Right lobe of liver (tissue), 6 donors: ENCODE results near the gene DHRS4L2. TPM values are rescaled to one million over a fixed set of nuclear protein-coding genes. Genes with fewer than 3 reads are reported as not detected.
"Not testable (repeated sequence)": the region's sequence is repeated elsewhere in the genome, so short reads cannot be mapped to it uniquely, and the experiment has no call there.

Experiments used
- ATAC-seq, 4 donors: fragments of 200-7000 bp; cut with Tn5 transposase; one replicate each; pipeline ENCODE4 v1.9.1; 2020; ENCODE audit warnings: mild to moderate bottlenecking in 4 of 4, moderate library complexity in 4 of 4
- DNase-seq, 3 donors: peaks; one replicate each; pipeline ENCODE4 v3.0.0-alpha.2; 2020
- H3K27ac ChIP-seq, 3 donors: fragments of 200-600 bp; one replicate each; pipeline ENCODE4 v1.8.0; 2022
- H3K27me3 ChIP-seq, 2 donors: fragments of 200-600 bp; one replicate each; pipeline ENCODE4 v1.8.0; 2022
- H3K36me3 ChIP-seq, 4 donors: fragments of 200-600 bp; sonication (generic) in 1 of 4; one replicate each; pipeline versions ENCODE4 v1.5.1 to v1.8.0; 2017 to 2022; ENCODE audit warnings: control low read depth in 1 of 4
- H3K4me1 ChIP-seq, 4 donors: fragments of 200-600 bp; sonication (generic) in 1 of 4; one replicate each; pipeline versions ENCODE4 v1.5.1 to v1.8.0; 2017 to 2022; ENCODE audit warnings: control low read depth in 1 of 4
- H3K4me3 ChIP-seq, 3 donors: fragments of 200-600 bp; one replicate each; pipeline ENCODE4 v1.8.0; 2022
- H3K9me3 ChIP-seq, 4 donors: fragments of 200-600 bp; sonication (generic) in 1 of 4; one replicate each; pipeline versions ENCODE4 v1.5.1 to v1.8.0; 2017 to 2022; ENCODE audit warnings: control low read depth in 1 of 4
- POLR2A ChIP-seq: fragments of 450-650 bp; IDR thresholded peaks from one replicate; pipeline ENCODE4 v1.6.1; 2017; ENCODE audit warnings: antibody characterized with exemption, mild to moderate bottlenecking
- WGBS: methylation state at CpG from one replicate; pipeline ENCODE4 v1.1.6; 2018; ENCODE audit warnings: low coverage, low lambda C conversion rate; ENCODE audit not compliant: insufficient coverage; ENCODE audit errors: missing lambda C conversion rate; 5-methylcytosine and 5-hydroxymethylcytosine counted together
- intact Hi-C, 2 donors: fragments of 100-400 bp; cut with DNase I; formaldehyde crosslinking; loops; one replicate each; pipeline versions ENCODE4 v1.11.2 to v1.14.1; 2022
- total RNA-seq, 6 experiments: library from RNA; depleted of rRNA in 2 of 6; stranded (reverse); fragments of >200 nt in 2 of 6; fragmentation: NEBNext Ultra II Directional in 3 of 6; extraction: Animal tissue kit (Norgen Biotek cat#: 25700) in 3 of 6; gene quantifications; one replicate each; pipeline versions ENCODE4 v1.1.0 to v1.2.4, GENCODE V29; 2016 to 2023
- TF ChIP-seq, protein P1 (sequence below), 4 donors: fragments of 200-600 bp in 3 of 4; fragments of 450-650 bp in 1 of 4; IDR thresholded peaks; one replicate each; pipeline versions ENCODE4 v1.5.1 to v1.8.0; 2016 to 2022; ENCODE audit warnings: antibody characterized with exemption in 4 of 4, mild to moderate bottlenecking in 2 of 4
- donor health status: DM: no; HTN: yes; CAD: no.
- donor health status: DM: no; HTN: no; CAD: no.
- donor health status: DM: no; HTN: no; CAD: no.
- donor health status: DM: no; HTN: yes; CAD: no.
- donor health status: DM: no; HTN: yes; CAD: no.

DHRS4L2 gene
- total RNA-seq, 6 experiments from 2014 or later, result 17.7 to 53.6 (median 32.3) TPM

GRCh38 chr14:24032727-24033418, 44.1 kb downstream of the DHRS4L2 start:
- peak overlapping the region in 2 of 3 donors; percentile 2 to 7 for H3K27ac ChIP-seq
- H3K4me3 ChIP-seq, result no peak overlapping the region
- no peaks in the 10 kb centered on the region for H3K36me3 ChIP-seq
- peak; percentile 47 to 64 (median 61) for ATAC-seq
- no peaks in the 10 kb centered on the region for H3K9me3 ChIP-seq
- peaks cover 0 to 26% (median 4%) of the 10 kb centered on the region in 4 donors for H3K4me1 ChIP-seq
- 20% methylated on average over 1 of the region's 2 CpGs for WGBS
- TF ChIP-seq POLR2A, result no peak
- TF ChIP-seq, protein P1, sequence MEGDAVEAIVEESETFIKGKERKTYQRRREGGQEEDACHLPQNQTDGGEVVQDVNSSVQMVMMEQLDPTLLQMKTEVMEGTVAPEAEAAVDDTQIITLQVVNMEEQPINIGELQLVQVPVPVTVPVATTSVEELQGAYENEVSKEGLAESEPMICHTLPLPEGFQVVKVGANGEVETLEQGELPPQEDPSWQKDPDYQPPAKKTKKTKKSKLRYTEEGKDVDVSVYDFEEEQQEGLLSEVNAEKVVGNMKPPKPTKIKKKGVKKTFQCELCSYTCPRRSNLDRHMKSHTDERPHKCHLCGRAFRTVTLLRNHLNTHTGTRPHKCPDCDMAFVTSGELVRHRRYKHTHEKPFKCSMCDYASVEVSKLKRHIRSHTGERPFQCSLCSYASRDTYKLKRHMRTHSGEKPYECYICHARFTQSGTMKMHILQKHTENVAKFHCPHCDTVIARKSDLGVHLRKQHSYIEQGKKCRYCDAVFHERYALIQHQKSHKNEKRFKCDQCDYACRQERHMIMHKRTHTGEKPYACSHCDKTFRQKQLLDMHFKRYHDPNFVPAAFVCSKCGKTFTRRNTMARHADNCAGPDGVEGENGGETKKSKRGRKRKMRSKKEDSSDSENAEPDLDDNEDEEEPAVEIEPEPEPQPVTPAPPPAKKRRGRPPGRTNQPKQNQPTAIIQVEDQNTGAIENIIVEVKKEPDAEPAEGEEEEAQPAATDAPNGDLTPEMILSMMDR (IDR thresholded peaks at IDR 0.05), result no peak
- H3K27me3 ChIP-seq, result no peaks in the 10 kb centered on the region
- DNase-seq, result peak in 1 of 3 donors; percentile 75
- intact Hi-C loops, result no loop called here

DNA sequence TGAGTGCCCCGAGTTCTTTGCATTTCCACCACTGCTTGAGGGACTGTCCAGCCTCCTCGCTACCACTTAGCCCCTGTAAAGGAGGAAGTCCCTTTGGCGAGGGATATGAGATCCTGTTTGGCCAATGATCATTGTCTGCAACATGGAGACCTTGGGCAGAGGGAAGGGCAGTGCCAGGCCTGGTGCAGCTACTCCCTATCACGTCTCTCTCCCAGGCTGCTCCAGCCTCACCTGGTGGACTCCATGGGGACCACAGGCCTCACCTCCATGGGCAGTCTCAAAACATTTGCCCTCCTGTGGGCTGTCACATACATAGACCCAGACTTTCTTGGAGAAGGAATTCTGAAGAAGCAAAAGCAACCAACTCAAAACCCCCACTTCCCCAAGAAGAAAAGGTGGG, 47.0 kb downstream of the DHRS4L2 start:
- H3K9me3 ChIP-seq, H3K36me3 ChIP-seq, DNase-seq, intact Hi-C loops, H3K27me3 ChIP-seq: not testable (repeated sequence)
- peak; percentile 3 to 18 (median 6) for ATAC-seq
- Histone ChIP-seq H3K4me3 (peak overlapping the region; percentile 59 to 73 (median 60)), H3K4me1 (peaks cover 0 to 26% (median 4%) of the 10 kb centered on the region in 4 donors), H3K27ac (peak overlapping the region; percentile 70 to 84 (median 83))
- no CpG with 5 or more reads among the region's 4 CpGs for WGBS

GRCh38 chr14:24036169-24036962, 47.6 kb downstream of the DHRS4L2 start:
- ATAC-seq (peak; percentile 91 to 97 (median 93)), DNase-seq (peak; percentile 84 to 92 (median 90))
- intact Hi-C loops, result no loop called here
- Histone ChIP-seq H3K4me3 (peak overlapping the region; percentile 59 to 73 (median 60)), H3K9me3 (no peaks in the 10 kb centered on the region), H3K4me1 (peaks cover 0 to 26% (median 4%) of the 10 kb centered on the region in 4 donors), H3K27me3 (no peaks in the 10 kb centered on the region), H3K27ac (peak overlapping the region; percentile 70 to 84 (median 83)), H3K36me3 (no peaks in the 10 kb centered on the region)
- 0% methylated on average over 12 of the region's 50 CpGs for WGBS
- peak; percentile 53 for TF ChIP-seq POLR2A
- TF ChIP-seq, protein P1 (IDR thresholded peaks at IDR 0.05), result peak; percentile 58 to 75 (median 74)

GRCh38 chr14:24036963-24037657, 48.4 kb downstream of the DHRS4L2 start:
- WGBS, result 29% methylated on average over 10 of the region's 10 CpGs
- H3K27ac ChIP-seq, result peak overlapping the region; percentile 70 to 84 (median 83)
- intact Hi-C loops, result not testable (repeated sequence)

GRCh38 chr14:24037658-24038037, 48.9 kb downstream of the DHRS4L2 start:
- no peak overlapping the region for H3K4me3 ChIP-seq
- H3K36me3 ChIP-seq, result no peaks in the 10 kb centered on the region
- peaks cover 0 to 21% (median 4%) of the 10 kb centered on the region in 4 donors for H3K4me1 ChIP-seq
- no peak overlapping the region for H3K27ac ChIP-seq
- 43% methylated on average over 1 of the region's 14 CpGs for WGBS
- TF ChIP-seq, protein P1 (IDR thresholded peaks at IDR 0.05), result no peak
- TF ChIP-seq POLR2A, result no peak
- H3K27me3 ChIP-seq, result no peaks in the 10 kb centered on the region
- intact Hi-C loops, result no loop called here
- ATAC-seq, result no peak
- no peaks in the 10 kb centered on the region for H3K9me3 ChIP-seq
- peak in 1 of 3 donors; percentile 55 for DNase-seq

More at GRCh38 chr14:24036963-24037657, 48.4 kb downstream of the DHRS4L2 start:
- ATAC-seq, H3K9me3 ChIP-seq, H3K36me3 ChIP-seq, DNase-seq, H3K27me3 ChIP-seq: not testable (repeated sequence)
- H3K4me1 ChIP-seq, result peaks cover 0 to 26% (median 4%) of the 10 kb centered on the region in 4 donors
- H3K4me3 ChIP-seq, result peak overlapping the region; percentile 59 to 73 (median 60)
